Activated naive CD8-positive, alpha-beta T cell treated with anti-CD3 and anti-CD28 coated beads, Interleukin-2, amount 10 ng/mL, durations not matched to agents 7 days and 5 days (primary cell): Measurements from ENCODE around the gene TTC31. TPM values are rescaled to one million over a fixed set of nuclear protein-coding genes. Genes with fewer than 3 reads are reported as not detected.

Source experiments
- ATAC-seq: fragments of 150-1000 bp; cut with Tn5 transposase; one replicate; pipeline ENCODE4 v1.10.0; 2021; ENCODE audit warnings: low read depth, moderate library complexity
- POLR2A ChIA-PET: fragments of 350-600 bp; sonication (Branson Sonifier 250); formaldehyde crosslinking; loops from one replicate; lab custom pipeline; 2021; ENCODE audit warnings: antibody characterized with exemption; lab: Charles Lee
- DNase-seq: peaks from one replicate; pipeline ENCODE4 v3.0.0; 2021
- H3K27ac Mint-ChIP-seq: one replicate; pipeline ENCODE4 v1.8.0; 2022; ENCODE audit warnings: mild to moderate bottlenecking, mixed read lengths
- H3K27me3 Mint-ChIP-seq: one replicate; pipeline ENCODE4 v1.8.0; 2022; ENCODE audit warnings: mild to moderate bottlenecking, moderate library complexity, mixed read lengths
- H3K36me3 Mint-ChIP-seq: one replicate; pipeline ENCODE4 v1.8.0; 2021; ENCODE audit warnings: mild to moderate bottlenecking, mixed read lengths
- H3K4me1 Mint-ChIP-seq: one replicate; pipeline ENCODE4 v1.8.0; 2021; ENCODE audit warnings: mixed read lengths
- H3K4me3 Mint-ChIP-seq: one replicate; pipeline ENCODE4 v1.8.0; 2022; ENCODE audit warnings: mild to moderate bottlenecking, moderate library complexity, mixed read lengths
- H3K9me3 Mint-ChIP-seq: one replicate; pipeline ENCODE4 v1.8.0; 2021; ENCODE audit warnings: mixed read lengths
- total RNA-seq, 2 experiments: library from RNA; stranded (reverse); gene quantifications; one replicate each; pipeline ENCODE4 v1.2.3, GENCODE V29; 2021

Gene TTC31
- total RNA-seq, 2 experiments from 2014 or later: 44.1 to 46.2 TPM

GRCh38 chr2:74516650-74517049 is 33.8 kb downstream of the TTC31 start:
- DNase-seq (no peak), ATAC-seq (no peak)
- POLR2A ChIA-PET: interaction anchor here (1.1 to 1.4 kb wide), 3 partner anchors 13 to 17 kb away, joined by 3 to 5 read pairs (median 4); partner anchors contain the start of genes AUP1 and HTRA2
- H3K36me3 Mint-ChIP-seq: peaks cover 5% of the 10 kb centered on the region
- H3K4me1 Mint-ChIP-seq: peaks cover 16% of the 10 kb centered on the region
- H3K27me3 Mint-ChIP-seq: peaks cover 78% of the 10 kb centered on the region
- H3K9me3 Mint-ChIP-seq: peaks cover 1% of the 10 kb centered on the region
- no peak overlapping the region for H3K27ac Mint-ChIP-seq
- H3K4me3 Mint-ChIP-seq: peak overlapping the region; percentile 81

GRCh38 chr2:74522516-74522915 is 39.6 kb downstream of the TTC31 start:
- POLR2A ChIA-PET: interaction anchor here (1.0 kb wide), 1 partner anchor 13 kb away, joined by 4 read pairs; no protein-coding TSS in a partner anchor
- Mint-ChIP-seq H3K4me3 (no peak overlapping the region), H3K36me3 (peaks cover 16% of the 10 kb centered on the region), H3K27me3 (peaks cover 33% of the 10 kb centered on the region), H3K27ac (no peak overlapping the region), H3K4me1 (peaks cover 14% of the 10 kb centered on the region), H3K9me3 (peaks cover 2% of the 10 kb centered on the region)
- DNase-seq: no peak
- ATAC-seq: no peak

GRCh38 chr2:74524005-74524404 is 41.1 kb downstream of the TTC31 start:
- H3K27ac Mint-ChIP-seq: no peak overlapping the region
- peaks cover 20% of the 10 kb centered on the region for H3K27me3 Mint-ChIP-seq
- H3K36me3 Mint-ChIP-seq: peaks cover 26% of the 10 kb centered on the region
- H3K9me3 Mint-ChIP-seq: peaks cover 2% of the 10 kb centered on the region
- POLR2A ChIA-PET: no interaction called here
- H3K4me1 Mint-ChIP-seq: peaks cover 26% of the 10 kb centered on the region
- H3K4me3 Mint-ChIP-seq: no peak overlapping the region
- no peak for ATAC-seq
- no peak for DNase-seq

GRCh38 chr2:74524955-74525716 is 42.3 kb downstream of the TTC31 start:
- Mint-ChIP-seq H3K4me1 (peaks cover 26% of the 10 kb centered on the region), H3K4me3 (no peak overlapping the region), H3K9me3 (peaks cover 2% of the 10 kb centered on the region), H3K27ac (no peak overlapping the region), H3K36me3 (peaks cover 29% of the 10 kb centered on the region), H3K27me3 (peaks cover 10% of the 10 kb centered on the region)
- POLR2A ChIA-PET: no interaction called here
- ATAC-seq: no peak
- DNase-seq: no peak

- Mint-ChIP-seq H3K27ac (peak within 1 kb of the TSS; percentile 12), H3K36me3 (peaks cover 31% of the 10 kb centered on the region), H3K4me1 (peaks cover 31% of the 10 kb centered on the region), H3K27me3 (peaks cover 3% of the 10 kb centered on the region), H3K4me3 (no peak within 1 kb of the TSS), H3K9me3 (peaks cover 2% of the 10 kb centered on the region)
- ATAC-seq (no peak), DNase-seq (no peak)
- POLR2A ChIA-PET: no interaction called here
Observed at GRCh38 chr2:74525717-74526648, 43.1 kb downstream of the TTC31 start, which contains the start of gene DQX1. DQX1 (minus strand) TSS chr2:74526231; CDS start chr2:74525729, 502 bp downstream.

- H3K36me3 Mint-ChIP-seq: peaks cover 33% of the 10 kb centered on the region
- no peak overlapping the region for H3K27ac Mint-ChIP-seq
- H3K4me1 Mint-ChIP-seq: peaks cover 36% of the 10 kb centered on the region
- no peak for DNase-seq
- no peak for ATAC-seq
- no peaks in the 10 kb centered on the region for H3K27me3 Mint-ChIP-seq
- peaks cover 2% of the 10 kb centered on the region for H3K9me3 Mint-ChIP-seq
- no peak overlapping the region for H3K4me3 Mint-ChIP-seq
- POLR2A ChIA-PET: interaction anchor here (1.4 kb wide), 1 partner anchor 9 kb away, joined by 4 read pairs; no protein-coding TSS in a partner anchor
Observed at GRCh38 chr2:74526649-74527230, 43.9 kb downstream of the TTC31 start.

- Mint-ChIP-seq H3K4me3 (peak overlapping the region; percentile 97), H3K9me3 (peaks cover 2% of the 10 kb centered on the region), H3K4me1 (peaks cover 41% of the 10 kb centered on the region), H3K36me3 (peaks cover 39% of the 10 kb centered on the region), H3K27ac (peak overlapping the region; percentile 12), H3K27me3 (no peaks in the 10 kb centered on the region)
- DNase-seq (no peak), ATAC-seq (no peak)
- POLR2A ChIA-PET: interaction anchor here (1.4 to 5.2 kb wide), 3 partner anchors 10 to 71 kb away, joined by 4 to 54 read pairs (median 39); partner anchors contain the start of genes CCDC142, INO80B, TTC31 and WBP1
Observed at GRCh38 chr2:74527741-74528140, 44.9 kb downstream of the TTC31 start.

GRCh38 chr2:74528600-74529356 is 45.9 kb downstream of the TTC31 start:
- POLR2A ChIA-PET: interaction anchor here (1.0 to 5.2 kb wide), 13 partner anchors 9 to 72 kb away, joined by 3 to 54 read pairs (median 8); partner anchors contain the start of genes CCDC142, INO80B, LBX2 and MRPL53
- peaks cover 40% of the 10 kb centered on the region for H3K36me3 Mint-ChIP-seq
- peaks cover 38% of the 10 kb centered on the region for H3K4me1 Mint-ChIP-seq
- no peak for DNase-seq
- H3K27ac Mint-ChIP-seq: peak overlapping the region; percentile 96
- H3K9me3 Mint-ChIP-seq: peaks cover 2% of the 10 kb centered on the region
- H3K4me3 Mint-ChIP-seq: peak overlapping the region; percentile 97
- no peaks in the 10 kb centered on the region for H3K27me3 Mint-ChIP-seq
- peak; percentile 7 for ATAC-seq

GRCh38 chr2:74529357-74530238 is 46.7 kb downstream of the TTC31 start, which contains the start of the genes AUP1 and HTRA2:
AUP1 (minus strand) TSS chr2:74529706; CDS start chr2:74529629, 77 bp downstream.
HTRA2 (plus strand) TSS chr2:74529933; CDS start chr2:74530007, 74 bp downstream.
- H3K9me3 Mint-ChIP-seq: peaks cover 2% of the 10 kb centered on the region
- peaks cover 38% of the 10 kb centered on the region for H3K4me1 Mint-ChIP-seq
- H3K4me3 Mint-ChIP-seq: peak within 1 kb of the TSS; percentile 97
- POLR2A ChIA-PET: interaction anchor here (1.0 to 5.2 kb wide), 14 partner anchors 9 to 73 kb away, joined by 3 to 54 read pairs (median 8); partner anchors contain the start of genes CCDC142, INO80B, LBX2 and MRPL53
- peak within 1 kb of the TSS; percentile 96 for H3K27ac Mint-ChIP-seq
- H3K36me3 Mint-ChIP-seq: peaks cover 40% of the 10 kb centered on the region
- no peaks in the 10 kb centered on the region for H3K27me3 Mint-ChIP-seq
- peak; percentile 93 for DNase-seq
- peak; percentile 91 for ATAC-seq

- POLR2A ChIA-PET: interaction anchor here (0.7 to 5.2 kb wide), 15 partner anchors 9 to 239 kb away, joined by 3 to 54 read pairs (median 7); partner anchors contain the start of genes CCDC142, INO80B, LBX2 and LOXL3
- Mint-ChIP-seq H3K9me3 (peaks cover 2% of the 10 kb centered on the region), H3K27ac (peak overlapping the region; percentile 96), H3K4me3 (peak overlapping the region; percentile 97), H3K27me3 (no peaks in the 10 kb centered on the region), H3K4me1 (peaks cover 38% of the 10 kb centered on the region), H3K36me3 (peaks cover 40% of the 10 kb centered on the region)
- peak; percentile 9 for ATAC-seq
- DNase-seq: peak; percentile 64
Observed at GRCh38 chr2:74530239-74531187, 47.6 kb downstream of the TTC31 start.
